B cell (primary cell): ENCODE data around the gene ELMO1. TPM values are rescaled to one million over a fixed set of nuclear protein-coding genes. Genes with fewer than 3 reads are reported as not detected.

ENCODE experiments used
- ATAC-seq: fragments of 200-7000 bp; cut with Tn5 transposase; one replicate; pipeline ENCODE4 v1.10.0; 2021; ENCODE audit warnings: low read depth, mild to moderate bottlenecking, moderate number of reproducible peaks, moderate library complexity
- CTCF ChIA-PET: fragments of 350-600 bp; sonication (Branson Sonifier 250); formaldehyde crosslinking; loops from one replicate; lab custom pipeline; 2021; ENCODE audit warnings: antibody characterized with exemption, inconsistent platforms; lab: Charles Lee
- POLR2A ChIA-PET: fragments of 350-600 bp; sonication (Branson Sonifier 250); formaldehyde crosslinking; loops from one replicate; lab custom pipeline; 2021; ENCODE audit warnings: antibody characterized with exemption; lab: Charles Lee
- DNase-seq: peaks from one replicate; pipeline ENCODE4 v3.0.0; 2013
- H2AFZ ChIP-seq: 2 replicates; pipeline ENCODE4 v1.6.1; 2012; ENCODE audit warnings: mild to moderate bottlenecking, low read depth, low read length; ENCODE audit not compliant: insufficient read depth, poor library complexity, severe bottlenecking
- H3K27ac ChIP-seq, 2 donors: 1 replicate in 1 of 2; 2 replicates in 1 of 2; pipeline ENCODE4 v1.5.1; 2012 to 2013; ENCODE audit warnings: low read length in 2 of 2, mild to moderate bottlenecking in 2 of 2, moderate library complexity in 1 of 2
- H3K27me3 ChIP-seq, 4 experiments: fragments of 200-600 bp in 1 of 4; sonication (generic) in 1 of 4; replicated peaks in 1 of 4; 1 replicate in 2 of 4; 2 replicates in 2 of 4; pipeline versions ENCODE4 v1.6.1 to v1.7.0; 2013 to 2016; ENCODE audit warnings: low read length in 3 of 4, mild to moderate bottlenecking in 2 of 4, mixed read lengths in 1 of 4, moderate library complexity in 1 of 4; ENCODE audit not compliant: insufficient read depth in 4 of 4, control insufficient read depth in 3 of 4; ENCODE audit errors: control extremely low read depth in 1 of 4
- H3K36me3 ChIP-seq, 2 experiments: replicated peaks in 1 of 2; 1 replicate in 1 of 2; 2 replicates in 1 of 2; pipeline versions ENCODE4 v1.6.1 to v1.7.1; 2013; ENCODE audit warnings: low read length in 1 of 2; ENCODE audit not compliant: insufficient read depth in 2 of 2, control insufficient read depth in 1 of 2; ENCODE audit errors: control extremely low read depth in 1 of 2, extremely low read depth in 1 of 2
- H3K4me1 ChIP-seq, 2 donors: fragments of 200-600 bp in 1 of 2; sonication (generic) in 1 of 2; 1 replicate in 1 of 2; 2 replicates in 1 of 2; pipeline versions ENCODE4 v1.5.1 to v1.6.1; 2013 to 2017; ENCODE audit warnings: low read length in 2 of 2; ENCODE audit not compliant: control insufficient read depth in 2 of 2, insufficient read depth in 2 of 2
- H3K4me2 ChIP-seq: replicated peaks from 2 replicates; pipeline ENCODE3; 2012; ENCODE audit warnings: mild to moderate bottlenecking, low read depth, low read length; ENCODE audit not compliant: poor library complexity, severe bottlenecking
- H3K4me3 ChIP-seq, 5 experiments: fragments of 200-600 bp in 1 of 5; sonication (generic) in 1 of 5; 1 replicate in 3 of 5; 2 replicates in 2 of 5; pipeline versions ENCODE4 v1.5.1 to v1.7.0; 2011 to 2016; ENCODE audit warnings: low read length in 4 of 5, mild to moderate bottlenecking in 4 of 5, low read depth in 2 of 5, control low read depth in 1 of 5, moderate library complexity in 1 of 5; ENCODE audit not compliant: insufficient read depth in 1 of 5; ENCODE audit errors: control extremely low read depth in 1 of 5, extremely low read depth in 1 of 5
- H3K79me2 ChIP-seq: fragments of 200-600 bp; sonication (generic); one replicate; pipeline ENCODE4 v1.6.0; 2016; ENCODE audit warnings: low read length; ENCODE audit not compliant: control insufficient read depth, insufficient read depth
- H3K9ac ChIP-seq: fragments of 200-600 bp; sonication (generic); 2 replicates; pipeline ENCODE4 v1.6.1; 2017; ENCODE audit warnings: mild to moderate bottlenecking, low read length, moderate library complexity
- H3K9me3 ChIP-seq, 3 donors: one replicate each; pipeline versions ENCODE4 v1.6.1 to v1.7.1; 2013; ENCODE audit warnings: low read length in 2 of 3; ENCODE audit not compliant: control insufficient read depth in 2 of 3, insufficient read depth in 1 of 3; ENCODE audit errors: control extremely low read depth in 1 of 3
- H4K20me1 ChIP-seq: 2 replicates; pipeline ENCODE4 v1.6.0; 2012; ENCODE audit warnings: mild to moderate bottlenecking, low read length; ENCODE audit not compliant: insufficient read depth, control insufficient read depth, poor library complexity, severe bottlenecking
- H3K27ac Mint-ChIP-seq: one replicate; pipeline ENCODE4 v1.8.0; 2021; ENCODE audit warnings: mixed read lengths
- H3K27me3 Mint-ChIP-seq: one replicate; pipeline ENCODE4 v1.8.0; 2021; ENCODE audit warnings: mixed read lengths
- H3K4me1 Mint-ChIP-seq: one replicate; pipeline ENCODE4 v1.8.0; 2021; ENCODE audit warnings: mixed read lengths
- H3K4me3 Mint-ChIP-seq: one replicate; pipeline ENCODE4 v1.8.0; 2021; ENCODE audit warnings: mixed read lengths
- H3K9me3 Mint-ChIP-seq: one replicate; pipeline ENCODE4 v1.8.0; 2022; ENCODE audit warnings: mixed read lengths; ENCODE audit not compliant: insufficient read depth
- EZH2 ChIP-seq: IDR thresholded peaks from 2 replicates; pipeline ENCODE4 v1.6.1; 2012; ENCODE audit warnings: borderline replicate concordance, low read depth, mild to moderate bottlenecking, moderate library complexity, low read length; ENCODE audit not compliant: insufficient read depth, poor library complexity, severe bottlenecking
- WGBS: methylation state at CpG from one replicate; pipeline ENCODE4 v1.1.5; 2013; ENCODE audit warnings: missing lambda C conversion rate; ENCODE audit not compliant: insufficient coverage; 5-methylcytosine and 5-hydroxymethylcytosine counted together
- intact Hi-C: fragments of 100-400 bp; cut with micrococcal nuclease; formaldehyde crosslinking; loops from one replicate; pipeline ENCODE4 v1.10.0; 2022
- polyA plus RNA-seq: library from polyadenylated mRNA; depleted of rRNA; stranded (reverse); fragments of >200 nt; gene quantifications from 2 replicates; pipeline ENCODE4 v1.2.3, GENCODE V29; 2012
- total RNA-seq, 2 donors: library from RNA; stranded (reverse); fragments of 120-200 nt in 1 of 2; gene quantifications; 1 replicate in 1 of 2; 2 replicates in 1 of 2; pipeline versions ENCODE4 v1.2.3 to v1.2.4, GENCODE V29; 2013 to 2022
- TF ChIP-seq, protein P1 (sequence below): fragments of 200-600 bp; IDR thresholded peaks from one replicate; pipeline ENCODE4 v1.8.0; 2022; ENCODE audit warnings: antibody characterized with exemption, mild to moderate bottlenecking

ELMO1 gene
- total and polyA plus RNA-seq, 2 donors (not counting 1 experiment from before 2014, with no cell fraction given), result 44.7 to 177 TPM

DNA sequence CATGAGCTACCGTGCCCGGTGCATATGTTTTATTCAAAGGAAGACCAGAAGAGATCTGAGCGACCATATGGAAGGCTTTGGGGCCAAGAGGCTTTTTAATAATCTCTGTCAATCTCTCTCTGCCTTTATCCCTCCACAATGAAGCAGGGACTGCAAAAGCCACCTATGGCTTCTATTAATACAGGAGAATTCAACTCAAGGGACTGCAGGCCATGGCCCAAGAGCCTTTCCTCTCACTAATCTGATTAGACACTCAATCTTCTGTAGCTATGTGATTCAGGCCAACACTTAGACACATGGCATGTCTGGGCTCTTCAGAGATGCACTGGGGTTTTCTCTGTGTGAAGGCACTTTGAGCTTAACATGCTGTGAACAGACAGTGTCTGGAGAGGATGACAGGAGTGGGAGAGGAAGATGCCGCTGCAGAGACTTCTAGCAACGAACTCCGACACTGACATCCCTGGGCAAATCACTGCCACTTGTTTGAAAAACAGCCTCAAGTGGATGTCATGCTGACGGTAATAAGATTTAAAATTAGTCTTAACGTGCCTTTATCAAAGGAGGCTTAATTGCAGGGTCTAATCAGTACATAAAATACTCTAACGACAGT is 609.9 kb downstream of the ELMO1 start:
- no peaks in the 10 kb centered on the region for H3K27me3 Mint-ChIP-seq

DNA sequence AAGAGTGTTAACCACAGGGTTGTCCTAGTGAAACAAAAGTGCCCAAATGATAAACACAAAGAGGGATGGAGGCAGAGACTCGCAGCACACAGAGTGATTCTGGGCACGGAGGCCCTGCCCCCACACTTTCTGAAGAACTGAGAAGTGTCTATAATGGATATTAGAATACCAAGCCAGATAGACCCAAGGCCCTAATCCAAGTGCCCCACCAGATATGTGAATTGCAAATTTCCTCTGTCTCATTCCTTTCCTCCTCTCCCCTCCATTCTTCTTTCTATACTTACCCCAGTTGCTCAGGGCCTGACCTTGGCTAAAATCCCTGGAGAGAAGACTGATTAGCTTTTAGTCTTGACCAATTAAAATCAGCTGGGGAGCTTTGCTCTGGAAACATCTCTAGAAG is 617.6 kb downstream of the ELMO1 start:
- Histone ChIP-seq H3K79me2 (no peaks in the 10 kb centered on the region), H4K20me1 (no peaks in the 10 kb centered on the region), H3K27me3 (no peaks in the 10 kb centered on the region), H3K9ac (no peak overlapping the region), H3K4me2 (no peak overlapping the region), H3K4me1 (no peaks in the 10 kb centered on the region), H2AFZ (no peak overlapping the region), H3K9me3 (peaks cover 0 to 2% (median 2%) of the 10 kb centered on the region in 3 donors), H3K4me3 (no peak overlapping the region), H3K27ac (no peak overlapping the region), H3K36me3 (no peaks in the 10 kb centered on the region)
- DNase-seq, result no peak
- no CpG with 5 or more reads among the region's 2 CpGs for WGBS
- POLR2A ChIA-PET, result no interaction called here
- no peaks in the 10 kb centered on the region for H3K27me3 Mint-ChIP-seq
- no peak overlapping the region for H3K4me3 Mint-ChIP-seq
- intact Hi-C loops, result no loop called here
- H3K9me3 Mint-ChIP-seq, result peaks cover 2% of the 10 kb centered on the region
- H3K4me1 Mint-ChIP-seq, result no peaks in the 10 kb centered on the region
- ATAC-seq, result no peak
- H3K27ac Mint-ChIP-seq, result no peak overlapping the region
- TF ChIP-seq, protein P1, sequence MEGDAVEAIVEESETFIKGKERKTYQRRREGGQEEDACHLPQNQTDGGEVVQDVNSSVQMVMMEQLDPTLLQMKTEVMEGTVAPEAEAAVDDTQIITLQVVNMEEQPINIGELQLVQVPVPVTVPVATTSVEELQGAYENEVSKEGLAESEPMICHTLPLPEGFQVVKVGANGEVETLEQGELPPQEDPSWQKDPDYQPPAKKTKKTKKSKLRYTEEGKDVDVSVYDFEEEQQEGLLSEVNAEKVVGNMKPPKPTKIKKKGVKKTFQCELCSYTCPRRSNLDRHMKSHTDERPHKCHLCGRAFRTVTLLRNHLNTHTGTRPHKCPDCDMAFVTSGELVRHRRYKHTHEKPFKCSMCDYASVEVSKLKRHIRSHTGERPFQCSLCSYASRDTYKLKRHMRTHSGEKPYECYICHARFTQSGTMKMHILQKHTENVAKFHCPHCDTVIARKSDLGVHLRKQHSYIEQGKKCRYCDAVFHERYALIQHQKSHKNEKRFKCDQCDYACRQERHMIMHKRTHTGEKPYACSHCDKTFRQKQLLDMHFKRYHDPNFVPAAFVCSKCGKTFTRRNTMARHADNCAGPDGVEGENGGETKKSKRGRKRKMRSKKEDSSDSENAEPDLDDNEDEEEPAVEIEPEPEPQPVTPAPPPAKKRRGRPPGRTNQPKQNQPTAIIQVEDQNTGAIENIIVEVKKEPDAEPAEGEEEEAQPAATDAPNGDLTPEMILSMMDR, result no peak
- no peak for TF ChIP-seq EZH2
- CTCF ChIA-PET, result no interaction called here

More for the DNA sequence above, 609.9 kb downstream of the ELMO1 start:
- Histone ChIP-seq H3K79me2 (no peaks in the 10 kb centered on the region), H4K20me1 (no peaks in the 10 kb centered on the region), H3K27me3 (no peaks in the 10 kb centered on the region), H2AFZ (no peak overlapping the region), H3K27ac (no peak overlapping the region), H3K4me2 (no peak overlapping the region), H3K36me3 (no peaks in the 10 kb centered on the region), H3K4me1 (no peaks in the 10 kb centered on the region), H3K9ac (no peak overlapping the region), H3K9me3 (no peaks in the 10 kb centered on the region), H3K4me3 (no peak overlapping the region)
- ATAC-seq (no peak), DNase-seq (no peak)
- CTCF ChIA-PET, result interaction anchor here (0.6 kb wide), 1 partner anchor 362 kb away, joined by 3 read pairs; no protein-coding TSS in a partner anchor
- intact Hi-C loops, result no loop called here
- POLR2A ChIA-PET, result no interaction called here
- Mint-ChIP-seq H3K9me3 (peaks cover 2% of the 10 kb centered on the region), H3K27ac (no peak overlapping the region), H3K4me1 (no peaks in the 10 kb centered on the region), H3K4me3 (no peak overlapping the region)
- no peak for TF ChIP-seq EZH2
- TF ChIP-seq, protein P1, result no peak
- 97% methylated on average over 7 of the region's 9 CpGs for WGBS
